C4-2B (cell line): Measurements from ENCODE around the gene SOCS6.

Experiments used
- CTCF ChIP-seq: fragments of 450-650 bp; conservative IDR thresholded peaks from 2 replicates; pipeline ENCODE4 v1.5.1; 2017; ENCODE audit warnings: mild to moderate bottlenecking
- ZFX ChIP-seq: fragments of 450-650 bp; IDR thresholded peaks from 2 replicates; pipeline ENCODE4 v1.6.1; 2017

- no peak for TF ChIP-seq CTCF
- TF ChIP-seq ZFX, result no peak
Measured at GRCh38 chr18:70376137-70376913, 87.5 kb downstream of the SOCS6 start.
